ENCODE data around the gene CRTAC1.
A peak's percentile ranks its signal among the peaks of the same experiment; 100 is the strongest.

Gene CRTAC1

GRCh38 chr10:98028168-98028770 lies 2.2 kb downstream of the CRTAC1 start:
- peak; percentile 83 for DNase-seq

GRCh38 chr10:98023024-98023423 lies 7.4 kb downstream of the CRTAC1 start:
- peak; percentile 12 for DNase-seq

- DNase-seq, result no peak
Measured at GRCh38 chr10:98020784-98021183, 9.6 kb downstream of the CRTAC1 start.

GRCh38 chr10:98020254-98020653 lies 10.2 kb downstream of the CRTAC1 start:
- DNase-seq, result no peak

GRCh38 chr10:98019784-98020183 lies 10.6 kb downstream of the CRTAC1 start:
- no peak for DNase-seq

- DNase-seq, result no peak
Measured at GRCh38 chr10:98016772-98017475, 13.5 kb downstream of the CRTAC1 start.

GRCh38 chr10:98013776-98014175 lies 16.6 kb downstream of the CRTAC1 start:
- no peak for DNase-seq

- DNase-seq, result no peak
Measured at GRCh38 chr10:98013122-98013521, 17.3 kb downstream of the CRTAC1 start.

- DNase-seq, result no peak
Measured at GRCh38 chr10:98012644-98013043, 17.8 kb downstream of the CRTAC1 start.

GRCh38 chr10:98010939-98011685 lies 19.3 kb downstream of the CRTAC1 start:
- DNase-seq, result no peak

- DNase-seq, result no peak
Measured at GRCh38 chr10:98006266-98006665, 24.2 kb downstream of the CRTAC1 start.

- no peak for DNase-seq
Measured at GRCh38 chr10:98001736-98002135, 28.7 kb downstream of the CRTAC1 start.

- DNase-seq, result no peak
Measured at GRCh38 chr10:98000346-98000745, 30.1 kb downstream of the CRTAC1 start.

GRCh38 chr10:97999923-98000248 lies 30.5 kb downstream of the CRTAC1 start:
- no peak for DNase-seq

- DNase-seq, result no peak
Measured at GRCh38 chr10:97999066-97999922, 31.1 kb downstream of the CRTAC1 start.

GRCh38 chr10:97991871-97992270 lies 38.5 kb downstream of the CRTAC1 start:
- no peak for DNase-seq

GRCh38 chr10:97981816-97982215 lies 48.6 kb downstream of the CRTAC1 start:
- no peak for DNase-seq

- DNase-seq, result no peak
Measured at GRCh38 chr10:97977673-97978072, 52.7 kb downstream of the CRTAC1 start.

GRCh38 chr10:97975598-97975997 lies 54.8 kb downstream of the CRTAC1 start:
- DNase-seq, result no peak

- no peak for DNase-seq
Measured at GRCh38 chr10:97974526-97975525, 55.6 kb downstream of the CRTAC1 start.

- DNase-seq, result no peak
Measured at GRCh38 chr10:97974100-97974499, 56.3 kb downstream of the CRTAC1 start.

- DNase-seq, result no peak
Measured at GRCh38 chr10:97969538-97970079, 60.8 kb downstream of the CRTAC1 start.

All from activated effector memory CD4-positive, alpha-beta T cell treated with anti-CD3 and anti-CD28 coated beads, Interleukin-2, amount 50 U/mL, for 16 hours (primary cell).